ENCODE measurements around the gene PCDH7.

PCDH7 gene

DNA sequence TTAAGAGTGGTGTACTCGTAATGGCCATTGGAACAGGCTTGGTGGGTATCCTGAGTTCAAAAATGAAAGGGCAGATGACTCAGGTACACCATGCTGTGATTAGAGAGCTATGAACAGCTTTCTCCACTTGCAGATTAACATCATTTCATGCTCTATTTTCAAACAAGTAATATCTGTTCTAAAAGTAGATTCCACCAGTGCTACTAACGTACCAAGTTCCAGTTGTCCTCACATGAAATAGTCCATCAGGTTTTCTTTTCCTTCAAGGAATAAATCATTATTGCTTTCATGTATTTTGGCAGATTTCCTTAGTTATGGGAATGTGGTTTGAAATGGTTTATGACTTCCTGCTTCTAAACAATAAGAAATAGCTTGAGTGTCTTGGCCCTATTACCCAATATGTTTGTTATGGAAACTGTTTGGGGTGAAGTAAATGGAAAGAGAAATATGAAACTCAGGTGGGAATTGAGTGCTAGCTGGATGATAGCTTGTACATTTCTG is 49.9 kb downstream of the PCDH7 start (continued):
- TF ChIP-seq ZNF132 (tag by site-specific recombination; IDR thresholded peaks at IDR 0.05; ENCODE audit: borderline replicate concordance) (no peak), MEIS1 (CRISPR knock-in tag; IDR thresholded peaks at IDR 0.05; ENCODE audit: borderline replicate concordance) (no peak), ZNF558 (tag by site-specific recombination; IDR thresholded peaks at IDR 0.05) (no peak), ZSCAN23 (tag by site-specific recombination; IDR thresholded peaks at IDR 0.05) (no peak), SP2 (tag by site-specific recombination; IDR thresholded peaks at IDR 0.05) (no peak), ZXDB (tag by site-specific recombination; IDR thresholded peaks at IDR 0.05) (no peak; the same call in 1 of the 2 replicates), KLF9 (tag by site-specific recombination; IDR thresholded peaks at IDR 0.05; ENCODE audit: low read depth) (no peak), ZNF610 (tag by site-specific recombination; IDR thresholded peaks at IDR 0.05; ENCODE audit: borderline replicate concordance) (no peak), ZFP69B (tag by site-specific recombination; IDR thresholded peaks at IDR 0.05) (no peak), ZNF292 (tag by site-specific recombination; IDR thresholded peaks at IDR 0.05; ENCODE audit: borderline replicate concordance, low read depth) (no peak), ZNF140 (tag by site-specific recombination; IDR thresholded peaks at IDR 0.05) (no peak), ZNF423 (tag by site-specific recombination; IDR thresholded peaks at IDR 0.05) (no peak), ZNF677 (tag by site-specific recombination; IDR thresholded peaks at IDR 0.05) (no peak), ZBTB1 (tag by site-specific recombination; IDR thresholded peaks at IDR 0.05) (no peak), ZNF571 (tag by site-specific recombination; IDR thresholded peaks at IDR 0.05) (no peak), ZNF350 (tag by site-specific recombination; IDR thresholded peaks at IDR 0.05) (no peak), ZFP41 (tag by site-specific recombination; IDR thresholded peaks at IDR 0.05; ENCODE audit: borderline replicate concordance) (no peak), ZNF626 (tag by site-specific recombination; IDR thresholded peaks at IDR 0.05) (no peak), ZNF324 (tag by site-specific recombination; IDR thresholded peaks at IDR 0.05) (no peak), ZNF544 (tag by site-specific recombination; IDR thresholded peaks at IDR 0.05) (no peak)
- TF ChIP-seq, protein P1, sequence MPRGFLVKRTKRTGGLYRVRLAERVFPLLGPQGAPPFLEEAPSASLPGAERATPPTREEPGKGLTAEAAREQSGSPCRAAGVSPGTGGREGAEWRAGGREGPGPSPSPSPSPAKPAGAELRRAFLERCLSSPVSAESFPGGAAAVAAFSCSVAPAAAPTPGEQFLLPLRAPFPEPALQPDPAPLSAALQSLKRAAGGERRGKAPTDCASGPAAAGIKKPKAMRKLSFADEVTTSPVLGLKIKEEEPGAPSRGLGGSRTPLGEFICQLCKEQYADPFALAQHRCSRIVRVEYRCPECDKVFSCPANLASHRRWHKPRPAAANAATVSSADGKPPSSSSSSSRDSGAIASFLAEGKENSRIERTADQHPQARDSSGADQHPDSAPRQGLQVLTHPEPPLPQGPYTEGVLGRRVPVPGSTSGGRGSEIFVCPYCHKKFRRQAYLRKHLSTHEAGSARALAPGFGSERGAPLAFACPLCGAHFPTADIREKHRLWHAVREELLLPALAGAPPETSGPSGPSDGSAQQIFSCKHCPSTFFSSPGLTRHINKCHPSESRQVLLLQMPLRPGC (tag by site-specific recombination; IDR thresholded peaks at IDR 0.05) = peak; percentile 59; the same call in 1 of the 2 replicates
- TF ChIP-seq, protein P2, sequence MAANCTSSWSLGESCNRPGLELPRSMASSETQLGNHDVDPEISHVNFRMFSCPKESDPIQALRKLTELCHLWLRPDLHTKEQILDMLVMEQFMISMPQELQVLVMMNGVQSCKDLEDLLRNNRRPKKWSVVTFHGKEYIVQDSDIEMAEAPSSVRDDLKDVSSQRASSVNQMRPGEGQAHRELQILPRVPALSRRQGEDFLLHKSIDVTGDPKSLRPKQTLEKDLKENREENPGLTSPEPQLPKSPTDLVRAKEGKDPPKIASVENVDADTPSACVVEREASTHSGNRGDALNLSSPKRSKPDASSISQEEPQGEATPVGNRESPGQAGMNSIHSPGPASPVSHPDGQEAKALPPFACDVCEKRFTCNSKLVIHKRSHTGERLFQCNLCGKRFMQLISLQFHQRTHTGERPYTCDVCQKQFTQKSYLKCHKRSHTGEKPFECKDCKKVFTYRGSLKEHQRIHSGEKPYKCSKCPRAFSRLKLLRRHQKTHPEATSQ (tag by site-specific recombination; IDR thresholded peaks at IDR 0.05) = no peak
- TF ChIP-seq, protein P3, sequence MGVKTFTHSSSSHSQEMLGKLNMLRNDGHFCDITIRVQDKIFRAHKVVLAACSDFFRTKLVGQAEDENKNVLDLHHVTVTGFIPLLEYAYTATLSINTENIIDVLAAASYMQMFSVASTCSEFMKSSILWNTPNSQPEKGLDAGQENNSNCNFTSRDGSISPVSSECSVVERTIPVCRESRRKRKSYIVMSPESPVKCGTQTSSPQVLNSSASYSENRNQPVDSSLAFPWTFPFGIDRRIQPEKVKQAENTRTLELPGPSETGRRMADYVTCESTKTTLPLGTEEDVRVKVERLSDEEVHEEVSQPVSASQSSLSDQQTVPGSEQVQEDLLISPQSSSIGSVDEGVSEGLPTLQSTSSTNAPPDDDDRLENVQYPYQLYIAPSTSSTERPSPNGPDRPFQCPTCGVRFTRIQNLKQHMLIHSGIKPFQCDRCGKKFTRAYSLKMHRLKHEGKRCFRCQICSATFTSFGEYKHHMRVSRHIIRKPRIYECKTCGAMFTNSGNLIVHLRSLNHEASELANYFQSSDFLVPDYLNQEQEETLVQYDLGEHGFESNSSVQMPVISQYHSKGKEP (tag by site-specific recombination; IDR thresholded peaks at IDR 0.05) = no peak; the same call in 1 of the 2 replicates
- TF ChIP-seq, protein P4, sequence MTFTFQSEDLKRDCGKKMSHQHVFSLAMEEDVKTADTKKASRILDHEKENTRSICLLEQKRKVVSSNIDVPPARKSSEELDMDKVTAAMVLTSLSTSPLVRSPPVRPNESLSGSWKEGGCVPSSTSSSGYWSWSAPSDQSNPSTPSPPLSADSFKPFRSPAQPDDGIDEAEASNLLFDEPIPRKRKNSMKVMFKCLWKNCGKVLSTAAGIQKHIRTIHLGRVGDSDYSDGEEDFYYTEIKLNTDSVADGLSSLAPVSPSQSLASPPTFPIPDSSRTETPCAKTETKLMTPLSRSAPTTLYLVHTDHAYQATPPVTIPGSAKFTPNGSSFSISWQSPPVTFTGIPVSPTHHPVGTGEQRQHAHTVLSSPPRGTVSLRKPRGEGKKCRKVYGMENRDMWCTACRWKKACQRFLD (tag by site-specific recombination; IDR thresholded peaks at IDR 0.05) = no peak
- TF ChIP-seq, protein P5, sequence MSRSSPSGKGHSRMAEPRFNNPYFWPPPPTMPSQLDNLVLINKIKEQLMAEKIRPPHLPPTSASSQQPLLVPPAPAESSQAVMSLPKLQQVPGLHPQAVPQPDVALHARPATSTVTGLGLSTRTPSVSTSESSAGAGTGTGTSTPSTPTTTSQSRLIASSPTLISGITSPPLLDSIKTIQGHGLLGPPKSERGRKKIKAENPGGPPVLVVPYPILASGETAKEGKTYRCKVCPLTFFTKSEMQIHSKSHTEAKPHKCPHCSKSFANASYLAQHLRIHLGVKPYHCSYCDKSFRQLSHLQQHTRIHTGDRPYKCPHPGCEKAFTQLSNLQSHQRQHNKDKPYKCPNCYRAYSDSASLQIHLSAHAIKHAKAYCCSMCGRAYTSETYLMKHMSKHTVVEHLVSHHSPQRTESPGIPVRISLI (tag by site-specific recombination; IDR thresholded peaks at IDR 0.05) = no peak
- TF ChIP-seq, protein P6, sequence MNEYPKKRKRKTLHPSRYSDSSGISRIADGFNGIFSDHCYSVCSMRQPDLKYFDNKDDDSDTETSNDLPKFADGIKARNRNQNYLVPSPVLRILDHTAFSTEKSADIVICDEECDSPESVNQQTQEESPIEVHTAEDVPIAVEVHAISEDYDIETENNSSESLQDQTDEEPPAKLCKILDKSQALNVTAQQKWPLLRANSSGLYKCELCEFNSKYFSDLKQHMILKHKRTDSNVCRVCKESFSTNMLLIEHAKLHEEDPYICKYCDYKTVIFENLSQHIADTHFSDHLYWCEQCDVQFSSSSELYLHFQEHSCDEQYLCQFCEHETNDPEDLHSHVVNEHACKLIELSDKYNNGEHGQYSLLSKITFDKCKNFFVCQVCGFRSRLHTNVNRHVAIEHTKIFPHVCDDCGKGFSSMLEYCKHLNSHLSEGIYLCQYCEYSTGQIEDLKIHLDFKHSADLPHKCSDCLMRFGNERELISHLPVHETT (tag by site-specific recombination; IDR thresholded peaks at IDR 0.05) = no peak
- TF ChIP-seq, protein P7, sequence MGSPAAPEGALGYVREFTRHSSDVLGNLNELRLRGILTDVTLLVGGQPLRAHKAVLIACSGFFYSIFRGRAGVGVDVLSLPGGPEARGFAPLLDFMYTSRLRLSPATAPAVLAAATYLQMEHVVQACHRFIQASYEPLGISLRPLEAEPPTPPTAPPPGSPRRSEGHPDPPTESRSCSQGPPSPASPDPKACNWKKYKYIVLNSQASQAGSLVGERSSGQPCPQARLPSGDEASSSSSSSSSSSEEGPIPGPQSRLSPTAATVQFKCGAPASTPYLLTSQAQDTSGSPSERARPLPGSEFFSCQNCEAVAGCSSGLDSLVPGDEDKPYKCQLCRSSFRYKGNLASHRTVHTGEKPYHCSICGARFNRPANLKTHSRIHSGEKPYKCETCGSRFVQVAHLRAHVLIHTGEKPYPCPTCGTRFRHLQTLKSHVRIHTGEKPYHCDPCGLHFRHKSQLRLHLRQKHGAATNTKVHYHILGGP (tag by site-specific recombination; IDR thresholded peaks at IDR 0.05) = no peak
- TF ChIP-seq, protein P8, sequence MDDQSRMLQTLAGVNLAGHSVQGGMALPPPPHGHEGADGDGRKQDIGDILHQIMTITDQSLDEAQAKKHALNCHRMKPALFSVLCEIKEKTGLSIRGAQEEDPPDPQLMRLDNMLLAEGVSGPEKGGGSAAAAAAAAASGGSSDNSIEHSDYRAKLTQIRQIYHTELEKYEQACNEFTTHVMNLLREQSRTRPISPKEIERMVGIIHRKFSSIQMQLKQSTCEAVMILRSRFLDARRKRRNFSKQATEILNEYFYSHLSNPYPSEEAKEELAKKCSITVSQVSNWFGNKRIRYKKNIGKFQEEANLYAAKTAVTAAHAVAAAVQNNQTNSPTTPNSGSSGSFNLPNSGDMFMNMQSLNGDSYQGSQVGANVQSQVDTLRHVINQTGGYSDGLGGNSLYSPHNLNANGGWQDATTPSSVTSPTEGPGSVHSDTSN (CRISPR knock-in tag; IDR thresholded peaks at IDR 0.05) = no peak
- TF ChIP-seq, protein P9, sequence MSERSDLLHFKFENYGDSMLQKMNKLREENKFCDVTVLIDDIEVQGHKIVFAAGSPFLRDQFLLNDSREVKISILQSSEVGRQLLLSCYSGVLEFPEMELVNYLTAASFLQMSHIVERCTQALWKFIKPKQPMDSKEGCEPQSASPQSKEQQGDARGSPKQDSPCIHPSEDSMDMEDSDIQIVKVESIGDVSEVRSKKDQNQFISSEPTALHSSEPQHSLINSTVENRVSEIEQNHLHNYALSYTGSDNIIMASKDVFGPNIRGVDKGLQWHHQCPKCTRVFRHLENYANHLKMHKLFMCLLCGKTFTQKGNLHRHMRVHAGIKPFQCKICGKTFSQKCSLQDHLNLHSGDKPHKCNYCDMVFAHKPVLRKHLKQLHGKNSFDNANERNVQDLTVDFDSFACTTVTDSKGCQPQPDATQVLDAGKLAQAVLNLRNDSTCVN (tag by site-specific recombination; optimal IDR thresholded peaks at IDR 0.05) = no peak

All from HEK293 (cell line).